ENCODE data around the gene TCERG1. TPM values are rescaled to one million over a fixed set of nuclear protein-coding genes. Genes with fewer than 3 reads are reported as not detected.

Gene TCERG1
- 26.0 and 43.6 TPM in 2 replicates for total RNA-seq

- DNase-seq (ENCODE audit: extremely low read depth, low read depth, low spot score): peak; percentile 100
Measured at GRCh38 chr5:146446861-146447733, at the start of gene TCERG1. TSS of gene TCERG1 (plus strand) at chr5:146447333. CDS start at chr5:146447350, 17 bp downstream.

DNA sequence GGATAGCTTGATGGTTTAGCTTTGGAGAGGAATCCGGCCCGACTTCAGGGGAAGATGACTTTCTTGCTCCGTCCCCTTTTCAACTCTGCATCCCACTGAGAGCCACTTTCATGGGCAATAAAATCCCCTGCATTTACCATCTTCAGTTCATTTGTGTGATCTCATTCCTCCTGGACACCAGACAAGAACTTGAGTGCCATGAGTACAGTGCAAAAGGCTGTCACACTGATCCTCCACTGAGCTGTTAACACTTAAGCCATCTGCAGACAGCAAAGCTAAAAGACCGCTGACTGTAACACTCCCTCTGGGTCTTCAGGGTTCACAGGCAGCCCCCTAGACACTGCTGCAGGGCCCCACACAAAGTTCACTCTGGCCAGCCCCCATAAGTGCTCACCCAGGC lies 48.3 kb upstream of the TCERG1 start:
- no peak for DNase-seq (ENCODE audit: extremely low read depth, low read depth, low spot score)

DNA sequence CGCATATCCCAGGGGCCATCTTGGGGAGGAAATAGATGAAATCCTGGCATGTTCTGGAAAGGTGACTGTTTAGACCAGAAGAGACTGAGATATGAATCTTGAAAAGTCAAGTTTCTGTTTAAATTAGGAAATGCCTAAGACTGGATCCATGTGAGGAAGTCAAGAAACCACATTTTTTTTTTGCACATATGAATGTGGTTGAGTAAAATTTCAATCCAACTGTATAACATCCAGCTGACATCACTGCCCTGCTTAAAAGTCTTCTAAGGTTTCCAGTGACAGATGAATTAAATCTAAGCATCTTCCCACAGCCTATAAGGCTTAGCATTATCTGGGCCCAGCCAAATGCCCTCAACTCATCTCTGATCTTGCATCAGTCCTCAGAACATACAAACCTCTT lies 47.7 kb upstream of the TCERG1 start:
- DNase-seq (ENCODE audit: extremely low read depth, low read depth, low spot score): no peak

- DNase-seq (ENCODE audit: extremely low read depth, low read depth, low spot score): no peak
Measured at GRCh38 chr5:146400201-146400600, 46.9 kb upstream of the TCERG1 start.

DNA sequence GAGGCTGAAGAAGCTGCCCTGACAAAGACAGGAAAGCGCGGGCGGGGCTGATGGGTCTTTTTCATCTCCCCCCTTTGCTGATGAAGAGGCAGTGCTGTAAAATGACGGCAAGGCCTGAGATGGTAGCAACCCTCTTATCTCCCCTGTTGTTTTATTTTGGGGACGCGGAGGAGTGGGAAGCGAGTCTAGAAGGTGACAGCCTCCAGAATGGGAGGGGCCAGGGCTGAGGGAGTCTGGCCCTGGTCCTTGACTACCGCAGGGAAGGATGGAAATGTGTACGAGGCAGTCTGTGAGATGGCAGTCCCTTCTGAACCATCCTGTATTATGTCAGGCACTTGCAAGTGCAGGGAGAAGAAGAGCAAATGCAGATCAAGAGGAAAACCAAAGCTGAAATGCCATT lies 46.1 kb upstream of the TCERG1 start:
- DNase-seq (ENCODE audit: extremely low read depth, low read depth, low spot score): no peak

DNA sequence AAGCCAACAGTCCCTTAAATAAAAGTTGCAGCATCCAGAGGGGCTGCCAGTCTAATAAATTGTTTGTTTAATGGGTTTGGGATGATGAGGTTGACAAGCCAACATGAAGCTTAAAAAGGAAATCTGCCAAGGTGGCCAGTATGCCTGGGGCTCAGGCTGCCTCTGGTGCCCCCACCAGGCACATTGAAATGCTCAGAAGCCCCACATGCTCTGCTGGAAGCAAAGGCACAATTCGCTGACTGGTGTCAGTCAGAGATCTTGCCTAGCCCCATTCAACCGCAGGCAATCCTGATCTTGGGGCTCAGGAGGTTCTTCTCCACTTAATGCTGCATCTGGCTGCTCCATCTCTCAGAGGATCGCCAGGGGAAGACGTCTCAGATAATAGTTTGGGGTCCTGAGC lies 44.2 kb upstream of the TCERG1 start:
- no peak for DNase-seq (ENCODE audit: extremely low read depth, low read depth, low spot score)

GRCh38 chr5:146409054-146409671 lies 38.0 kb upstream of the TCERG1 start:
- no peak for DNase-seq (ENCODE audit: extremely low read depth, low read depth, low spot score)

GRCh38 chr5:146410272-146410671 lies 36.9 kb upstream of the TCERG1 start:
- no peak for DNase-seq (ENCODE audit: extremely low read depth, low read depth, low spot score)

DNA sequence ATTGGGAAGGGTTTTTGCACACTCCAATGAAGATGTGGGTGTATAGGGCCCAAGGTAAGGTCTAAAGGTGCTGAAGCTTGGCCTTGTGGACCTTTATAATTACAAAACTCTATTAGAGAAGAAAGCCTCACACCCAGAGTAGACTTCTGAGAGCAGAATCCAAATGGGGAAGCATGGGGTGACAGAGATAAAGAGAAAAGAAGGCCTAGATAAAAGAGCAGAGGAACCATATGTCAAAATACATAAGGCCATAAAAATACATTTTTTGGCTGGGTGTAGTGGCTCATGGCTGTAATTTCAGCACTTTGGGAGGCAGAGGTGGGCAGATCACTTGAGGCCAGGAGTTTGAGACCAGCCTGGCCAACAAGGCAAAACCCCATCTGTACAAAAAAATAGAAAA lies 27.4 kb upstream of the TCERG1 start:
- no peak for DNase-seq (ENCODE audit: extremely low read depth, low read depth, low spot score)

DNA sequence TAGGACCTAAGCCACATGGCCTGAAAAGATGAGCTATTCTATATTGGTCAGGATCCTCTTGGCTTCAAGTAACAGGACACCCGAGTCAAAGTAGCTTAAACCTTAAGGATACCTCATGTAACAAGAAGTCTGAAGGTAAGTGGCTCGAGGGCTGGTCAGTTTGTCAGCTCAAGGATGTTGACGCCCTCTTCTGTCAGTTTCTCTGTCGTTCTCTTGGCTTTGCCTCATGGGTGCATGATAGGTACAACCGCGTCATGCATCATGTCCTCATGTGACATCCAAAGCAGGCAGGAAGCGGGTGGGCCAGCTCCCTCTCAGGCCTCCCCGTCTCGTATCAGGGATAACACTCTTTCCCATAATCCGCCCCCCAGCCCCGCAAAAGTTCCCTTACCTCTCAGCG lies 22.1 kb upstream of the TCERG1 start:
- no peak for DNase-seq (ENCODE audit: extremely low read depth, low read depth, low spot score)

DNA sequence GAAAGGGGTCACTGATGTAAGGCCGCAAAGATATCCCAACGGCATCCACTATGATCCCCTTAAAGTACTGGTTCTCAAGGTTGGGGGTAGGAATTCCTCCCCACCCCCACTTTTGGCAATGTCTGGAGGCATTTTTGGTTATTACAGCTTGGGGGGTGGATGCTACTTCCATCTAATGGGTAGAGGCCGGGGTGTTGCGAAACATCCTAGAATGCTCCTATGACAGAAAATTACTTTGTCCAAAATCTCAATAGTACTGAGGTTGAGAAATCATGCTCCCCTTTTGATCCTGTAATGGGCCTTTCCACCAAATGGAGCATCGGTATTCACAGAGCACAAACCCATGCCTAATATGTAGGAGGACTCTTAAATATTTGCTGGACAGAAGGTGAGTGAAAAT lies 20.8 kb upstream of the TCERG1 start:
- DNase-seq (ENCODE audit: extremely low read depth, low read depth, low spot score): no peak

DNA sequence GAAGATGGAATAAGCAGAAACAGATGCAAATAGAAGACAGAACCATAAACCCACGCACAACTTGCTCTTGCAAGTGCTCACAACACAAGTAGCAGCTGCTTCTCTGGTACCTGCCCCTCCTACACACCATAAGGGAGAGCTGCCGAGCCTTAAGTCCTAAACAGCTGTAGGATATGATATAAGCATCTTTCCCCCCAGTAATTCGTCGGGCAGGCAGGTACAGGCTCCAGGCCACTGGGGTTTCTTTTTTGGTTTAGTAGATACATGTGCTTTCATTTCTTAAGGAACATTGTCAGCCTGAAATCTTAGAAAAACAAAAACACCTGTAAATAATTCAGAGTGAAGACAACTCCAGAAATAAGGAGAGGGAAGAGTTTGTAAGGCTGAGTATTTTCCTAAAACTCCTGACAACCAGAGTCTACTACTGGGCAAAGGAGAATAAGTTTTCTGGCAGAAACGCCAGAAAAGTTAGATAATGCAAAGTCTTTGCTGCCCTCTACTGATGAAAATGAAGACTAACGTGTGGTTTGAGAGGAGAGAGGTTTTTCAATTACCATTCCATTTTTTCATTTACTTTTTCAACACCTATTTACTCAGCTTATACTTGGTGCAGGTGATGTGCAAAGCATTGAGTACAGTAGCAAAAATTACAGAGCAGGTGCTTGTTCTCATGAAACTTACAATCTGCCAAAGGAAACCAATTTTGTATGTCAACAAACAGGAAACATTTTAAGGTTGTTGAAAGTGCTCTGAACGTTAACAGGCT lies 20.1 kb upstream of the TCERG1 start:
- no peak for DNase-seq (ENCODE audit: extremely low read depth, low read depth, low spot score)

GRCh38 chr5:146427619-146427997 lies 19.5 kb upstream of the TCERG1 start:
- DNase-seq (ENCODE audit: extremely low read depth, low read depth, low spot score): no peak

DNA sequence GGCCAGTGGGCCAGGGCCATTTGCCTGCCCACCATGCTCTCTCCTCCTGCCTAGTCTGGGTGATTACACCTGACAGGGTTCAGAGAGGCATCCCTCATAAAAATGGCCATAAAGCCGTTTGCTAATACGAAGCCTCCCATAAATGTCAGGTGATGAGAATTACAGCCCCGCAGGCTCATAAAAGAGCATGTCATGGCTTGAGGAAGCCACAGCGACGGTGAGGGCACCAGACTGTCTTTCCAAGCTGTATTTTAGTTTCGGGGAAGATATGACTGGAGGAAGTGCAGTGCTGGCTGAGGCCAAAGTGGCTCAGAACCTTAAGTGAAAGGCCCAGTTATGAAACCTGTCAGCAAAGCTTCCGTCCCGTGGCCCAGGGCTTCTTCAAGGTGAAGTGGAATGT lies 18.5 kb upstream of the TCERG1 start:
- DNase-seq (ENCODE audit: extremely low read depth, low read depth, low spot score): no peak

GRCh38 chr5:146440353-146440752 lies 6.8 kb upstream of the TCERG1 start:
- no peak for DNase-seq (ENCODE audit: extremely low read depth, low read depth, low spot score)

- DNase-seq (ENCODE audit: extremely low read depth, low read depth, low spot score): no peak
Measured at GRCh38 chr5:146440870-146441495, 6.2 kb upstream of the TCERG1 start.

DNA sequence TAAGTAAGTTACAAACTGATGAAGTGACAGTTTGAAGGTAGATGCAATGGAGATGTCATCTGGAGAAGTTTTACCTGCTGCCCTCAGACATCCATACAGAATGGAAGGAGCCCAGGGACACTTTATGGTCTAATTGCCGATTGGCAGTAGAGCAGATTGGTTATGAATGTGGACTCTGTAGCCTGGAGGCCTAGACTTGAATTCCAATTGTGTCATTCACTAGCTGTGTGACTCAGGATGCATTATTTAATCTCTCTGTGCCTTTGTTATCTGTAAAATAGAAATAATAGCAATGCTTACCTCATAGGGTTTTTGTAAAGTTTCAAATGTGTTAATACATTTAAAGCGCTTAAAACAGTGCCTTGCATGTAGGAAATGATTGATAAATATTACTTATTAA lies 5.2 kb upstream of the TCERG1 start:
- no peak for DNase-seq (ENCODE audit: extremely low read depth, low read depth, low spot score)

- no peak for DNase-seq (ENCODE audit: extremely low read depth, low read depth, low spot score)
Measured at GRCh38 chr5:146447734-146448380, 724 bp downstream of the TCERG1 start.

DNA sequence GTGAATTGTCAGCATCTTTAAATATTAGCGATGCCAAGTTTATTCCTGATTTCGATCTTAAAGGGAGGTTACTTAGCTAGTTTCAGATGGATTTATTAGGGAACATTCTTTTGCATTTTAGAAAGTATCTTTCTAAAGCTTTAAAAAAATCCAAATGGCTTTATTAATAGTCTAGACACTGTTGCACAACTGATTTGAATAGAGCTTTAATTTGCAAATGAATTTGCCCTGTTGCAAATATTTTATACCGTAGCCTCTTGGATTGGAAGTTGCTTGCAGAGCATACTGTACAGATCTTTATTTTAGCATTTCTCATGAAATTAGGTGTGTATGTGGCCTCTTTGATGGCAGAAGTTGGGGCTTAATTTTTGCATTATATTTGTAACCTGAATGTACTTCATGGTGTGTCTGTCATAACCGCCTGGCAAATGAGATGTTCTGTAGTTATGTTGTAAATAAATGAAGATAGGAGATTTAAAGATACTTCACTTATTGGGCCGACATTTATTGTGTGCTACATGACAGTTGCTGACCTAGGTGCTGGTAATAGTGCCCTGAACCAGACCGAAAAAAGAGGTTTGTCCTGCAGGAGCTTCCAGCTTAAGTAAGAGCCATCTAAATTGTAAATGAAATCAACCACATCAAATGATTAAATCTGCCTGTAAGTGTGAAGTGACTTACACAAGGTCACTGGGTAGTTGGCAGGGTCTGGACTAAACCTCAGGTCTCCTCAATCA lies 1.8 kb downstream of the TCERG1 start:
- DNase-seq (ENCODE audit: extremely low read depth, low read depth, low spot score): no peak

- DNase-seq (ENCODE audit: extremely low read depth, low read depth, low spot score): no peak
Measured at GRCh38 chr5:146450002-146450401, 2.9 kb downstream of the TCERG1 start.
